Measurements from ENCODE around the gene MINDY4B. TPM values are rescaled to one million over a fixed set of nuclear protein-coding genes. Genes with fewer than 3 reads are reported as not detected.

MINDY4B gene
- total and polyA plus RNA-seq, 2 of the 4 experiments (the other 2 are of a cell fraction): not detected

Other genes starting within 250 kb of the MINDY4B start
- gene ERICH6, start 201.5 kb downstream of the MINDY4B start, total RNA-seq (2012; rRNA removed): under 0.01 TPM in 1 of 2 replicates, not detected in the other
- not detected in 2 replicates for gene ERICH6, start 201.5 kb downstream of the MINDY4B start, polyA plus RNA-seq (2012; rRNA removed)
- gene SIAH2, start 142.3 kb downstream of the MINDY4B start, total RNA-seq (2012; rRNA removed): 24.7 and 26.1 TPM in 2 replicates
- 61.8 and 78.2 TPM in 2 replicates for gene SIAH2, start 142.3 kb downstream of the MINDY4B start, polyA plus RNA-seq (2012; rRNA removed)
- gene CLRN1, start 67.3 kb upstream of the MINDY4B start, total RNA-seq (2012; rRNA removed): not detected in 2 replicates
- not detected in 2 replicates for gene CLRN1, start 67.3 kb upstream of the MINDY4B start, polyA plus RNA-seq (2012; rRNA removed)
- gene MED12L, start 180.2 kb upstream of the MINDY4B start, total RNA-seq (2012; rRNA removed): 0.18 and 0.28 TPM in 2 replicates
- 0.05 and 0.16 TPM in 2 replicates for gene MED12L, start 180.2 kb upstream of the MINDY4B start, polyA plus RNA-seq (2012; rRNA removed)